HepG2 (cell line): ENCODE data around the gene ADSS2. TPM values are rescaled to one million over a fixed set of nuclear protein-coding genes. Genes with fewer than 3 reads are reported as not detected.

Experiments
- CAMTA2 ChIP-seq: sonication (generic); formaldehyde crosslinking; IDR thresholded peaks from 2 replicates; pipeline ENCODE4 v1.4.0; 2020; ENCODE audit warnings: mild to moderate bottlenecking, missing genetic modification reagents, borderline replicate concordance
- MAZ ChIP-seq, 2 experiments: sonication (generic) in 1 of 2; formaldehyde crosslinking in 1 of 2; IDR thresholded peaks; 2 replicates each; pipeline versions ENCODE4 v1.5.0 to v1.6.1; 2012 to 2020; ENCODE audit warnings: low read depth in 2 of 2, mild to moderate bottlenecking in 2 of 2, borderline replicate concordance in 1 of 2, improper control_type of control experiment in 1 of 2, low read length in 1 of 2, missing genetic modification reagents in 1 of 2, moderate library complexity in 1 of 2
- NONO ChIP-seq, 2 experiments: fragments of 450-650 bp in 1 of 2; sonication (generic) in 1 of 2; formaldehyde crosslinking in 1 of 2; IDR thresholded peaks in 1 of 2; conservative IDR thresholded peaks in 1 of 2; 2 replicates each; pipeline versions ENCODE4 v1.6.1 to v1.8.0; 2017 to 2022; ENCODE audit warnings: mild to moderate bottlenecking in 1 of 2, missing genetic modification reagents in 1 of 2, moderate library complexity in 1 of 2
- PHF5A ChIP-seq: IDR thresholded peaks from one replicate; pipeline ENCODE4 v1.6.1; 2018; ENCODE audit warnings: low read depth, missing genetic modification reagents; ENCODE audit not compliant: unreplicated experiment
- RARA ChIP-seq: IDR thresholded peaks from 2 replicates; pipeline ENCODE4 v1.6.1; 2016; ENCODE audit warnings: missing genetic modification reagents, missing compliant biosample characterization
- SAP130 ChIP-seq: IDR thresholded peaks from 2 replicates; pipeline ENCODE4 v1.6.1; 2016; ENCODE audit warnings: low read depth
- ZC3H4 ChIP-seq: sonication (generic); formaldehyde crosslinking; IDR thresholded peaks from 2 replicates; pipeline ENCODE4 v1.4.0; 2020; ENCODE audit warnings: missing genetic modification reagents, borderline replicate concordance
- ZFP82 ChIP-seq: sonication (generic); formaldehyde crosslinking; IDR thresholded peaks from 2 replicates; pipeline ENCODE4 v1.5.1; 2020; ENCODE audit warnings: mild to moderate bottlenecking, missing genetic modification reagents, borderline replicate concordance
- ZNF235 ChIP-seq: sonication (generic); formaldehyde crosslinking; IDR thresholded peaks from 2 replicates; pipeline ENCODE4 v1.8.1; 2023; ENCODE audit warnings: mild to moderate bottlenecking, missing genetic modification reagents, borderline replicate concordance
- ZNF329 ChIP-seq: sonication (generic); formaldehyde crosslinking; IDR thresholded peaks from 2 replicates; pipeline ENCODE4 v1.9.0; 2021; ENCODE audit warnings: low read depth, mild to moderate bottlenecking, missing genetic modification reagents
- ZNF383 ChIP-seq: sonication (generic); formaldehyde crosslinking; IDR thresholded peaks from 2 replicates; pipeline ENCODE4 v1.4.0; 2020; ENCODE audit warnings: missing genetic modification reagents, mild to moderate bottlenecking, borderline replicate concordance
- ZNF552 ChIP-seq: sonication (generic); formaldehyde crosslinking; IDR thresholded peaks from 2 replicates; pipeline ENCODE4 v1.9.0; 2022; ENCODE audit warnings: missing genetic modification reagents, mild to moderate bottlenecking, borderline replicate concordance
- ZNF850 ChIP-seq: sonication (generic); formaldehyde crosslinking; conservative IDR thresholded peaks from 2 replicates; pipeline ENCODE4 v1.9.0; 2021; ENCODE audit warnings: mild to moderate bottlenecking, missing genetic modification reagents
- ZNF883 ChIP-seq: sonication (generic); formaldehyde crosslinking; IDR thresholded peaks from 2 replicates; pipeline ENCODE4 v1.5.1; 2020; ENCODE audit warnings: mild to moderate bottlenecking, missing genetic modification reagents; ENCODE audit errors: not compliant biosample characterization
- polyA plus RNA-seq, 8 experiments: library from polyadenylated mRNA; depleted of rRNA in 3 of 8; stranded (reverse) in 7 of 8; unstranded in 1 of 8; fragments of >200 nt; fragmentation: Illumina TruSeq in 4 of 8; extraction: Trizol in 4 of 8; gene quantifications; 2 replicates each; pipeline versions ENCODE4 v1.2.1 to v1.2.3, GENCODE V29; 2011 to 2016; ENCODE audit warnings: low read depth in 4 of 8, missing spikeins in 1 of 8, mixed read lengths in 1 of 8; ENCODE audit not compliant: insufficient read depth in 1 of 8
- total RNA-seq, 5 experiments: library from RNA; depleted of rRNA; stranded (reverse); fragments of >200 nt; fragmentation: Illumina TruSeq; extraction: Trizol; gene quantifications; 2 replicates each; pipeline ENCODE4 v1.2.3, GENCODE V29; 2016; ENCODE audit warnings: low read depth in 1 of 5
- TF ChIP-seq, protein P1 (sequence below): sonication (generic); formaldehyde crosslinking; IDR thresholded peaks from 2 replicates; pipeline ENCODE4 v1.8.1; 2023; ENCODE audit warnings: mild to moderate bottlenecking, missing genetic modification reagents
- TF ChIP-seq, protein P2 (sequence below): sonication (generic); formaldehyde crosslinking; IDR thresholded peaks from 2 replicates; pipeline ENCODE4 v1.4.0; 2020; ENCODE audit warnings: mild to moderate bottlenecking, missing genetic modification reagents
- TF ChIP-seq, protein P3 (sequence below): sonication (generic); formaldehyde crosslinking; IDR thresholded peaks from 2 replicates; pipeline ENCODE4 v1.5.0; 2020; ENCODE audit warnings: missing genetic modification reagents
- TF ChIP-seq, protein P4 (sequence below): sonication (generic); formaldehyde crosslinking; IDR thresholded peaks from 2 replicates; pipeline ENCODE4 v1.4.0; 2020; ENCODE audit warnings: missing genetic modification reagents, borderline replicate concordance
- TF ChIP-seq, protein P5 (sequence below): sonication (generic); formaldehyde crosslinking; IDR thresholded peaks from 2 replicates; pipeline ENCODE4 v1.5.0; 2020; ENCODE audit warnings: missing genetic modification reagents, mild to moderate bottlenecking, borderline replicate concordance

Gene ADSS2
- total and polyA plus RNA-seq, 2 of the 13 experiments (the other 11 are each of a cell fraction or from before 2014, with no cell fraction given), result 15.1 to 43.4 TPM

DNA sequence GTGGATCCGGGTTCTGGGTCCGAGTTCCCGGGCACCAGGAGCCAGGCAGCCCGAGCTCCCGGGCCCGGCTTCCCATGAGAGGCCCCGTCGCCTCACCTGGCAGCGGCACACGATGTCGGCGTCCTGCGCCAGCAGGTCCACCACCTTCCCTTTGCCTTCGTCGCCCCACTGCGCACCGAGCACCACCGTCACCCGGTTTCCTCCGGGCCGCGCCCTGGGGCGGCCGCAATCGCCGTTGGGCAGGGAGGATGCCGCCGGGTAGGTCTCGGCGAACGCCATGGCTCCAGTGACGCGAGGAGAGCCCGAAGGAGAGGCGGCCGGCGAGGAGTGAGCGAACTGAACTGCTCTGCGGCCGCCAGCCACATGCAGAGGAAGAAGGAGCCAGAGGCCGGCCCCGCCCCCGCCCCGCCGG lies at the start of gene ADSS2 (continued):
- TF ChIP-seq ZNF552 (peak; percentile 59; the same call in 1 of the 2 replicates), ZNF383 (CRISPR knock-in tag) (no peak), SAP130 (peak; percentile 62; the same call in 1 of the 2 replicates), ZNF235 (CRISPR knock-in tag) (0 out of 2 replicates have a peak, but pooled peaks have one; percentile 56), CAMTA2 (CRISPR knock-in tag) (peak; percentile 81; the same call in 1 of the 2 replicates), ZC3H4 (CRISPR knock-in tag) (0 out of 2 replicates have a peak, but pooled peaks have one; percentile 35), RARA (CRISPR knock-in tag) (peak; percentile 23; the same call in 1 of the 2 replicates), ZNF883 (CRISPR knock-in tag) (peak; percentile 46), MAZ (IDR thresholded peaks at IDR 0.05; ENCODE audit: borderline replicate concordance, low read depth, low read length) (no peak), MAZ (CRISPR knock-in tag; IDR thresholded peaks at IDR 0.05; ENCODE audit: low read depth) (0 out of 2 replicates have a peak, but pooled peaks have one; percentile 53), ZNF329 (CRISPR knock-in tag) (peak; percentile 69; the same call in 1 of the 2 replicates), ZFP82 (CRISPR knock-in tag) (peak; percentile 64; the same call in 1 of the 2 replicates), PHF5A (CRISPR knock-in tag) (no peak), ZNF850 (CRISPR knock-in tag) (no peak), NONO (IDR thresholded peaks at IDR 0.05) (no peak), NONO (CRISPR knock-in tag; conservative IDR thresholded peaks at IDR 0.05) (peak; percentile 67)
- TF ChIP-seq, protein P1, sequence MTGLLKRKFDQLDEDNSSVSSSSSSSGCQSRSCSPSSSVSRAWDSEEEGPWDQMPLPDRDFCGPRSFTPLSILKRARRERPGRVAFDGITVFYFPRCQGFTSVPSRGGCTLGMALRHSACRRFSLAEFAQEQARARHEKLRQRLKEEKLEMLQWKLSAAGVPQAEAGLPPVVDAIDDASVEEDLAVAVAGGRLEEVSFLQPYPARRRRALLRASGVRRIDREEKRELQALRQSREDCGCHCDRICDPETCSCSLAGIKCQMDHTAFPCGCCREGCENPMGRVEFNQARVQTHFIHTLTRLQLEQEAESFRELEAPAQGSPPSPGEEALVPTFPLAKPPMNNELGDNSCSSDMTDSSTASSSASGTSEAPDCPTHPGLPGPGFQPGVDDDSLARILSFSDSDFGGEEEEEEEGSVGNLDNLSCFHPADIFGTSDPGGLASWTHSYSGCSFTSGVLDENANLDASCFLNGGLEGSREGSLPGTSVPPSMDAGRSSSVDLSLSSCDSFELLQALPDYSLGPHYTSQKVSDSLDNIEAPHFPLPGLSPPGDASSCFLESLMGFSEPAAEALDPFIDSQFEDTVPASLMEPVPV, result no peak
- TF ChIP-seq, protein P2, sequence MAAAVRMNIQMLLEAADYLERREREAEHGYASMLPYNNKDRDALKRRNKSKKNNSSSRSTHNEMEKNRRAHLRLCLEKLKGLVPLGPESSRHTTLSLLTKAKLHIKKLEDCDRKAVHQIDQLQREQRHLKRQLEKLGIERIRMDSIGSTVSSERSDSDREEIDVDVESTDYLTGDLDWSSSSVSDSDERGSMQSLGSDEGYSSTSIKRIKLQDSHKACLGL (CRISPR knock-in tag), result peak; percentile 88
- TF ChIP-seq, protein P3, sequence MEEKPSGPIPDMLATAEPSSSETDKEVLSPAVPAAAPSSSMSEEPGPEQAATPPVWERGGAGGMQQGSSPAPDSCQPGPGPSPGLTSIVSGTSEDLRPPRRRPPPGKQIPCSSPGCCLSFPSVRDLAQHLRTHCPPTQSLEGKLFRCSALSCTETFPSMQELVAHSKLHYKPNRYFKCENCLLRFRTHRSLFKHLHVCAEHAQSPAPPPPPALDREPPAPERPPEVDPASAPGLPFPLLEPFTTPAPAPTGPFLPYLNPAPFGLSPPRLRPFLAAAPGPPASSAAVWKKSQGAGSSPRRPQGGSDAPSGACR, result peak; percentile 49; the same call in 1 of the 2 replicates
- TF ChIP-seq, protein P4, sequence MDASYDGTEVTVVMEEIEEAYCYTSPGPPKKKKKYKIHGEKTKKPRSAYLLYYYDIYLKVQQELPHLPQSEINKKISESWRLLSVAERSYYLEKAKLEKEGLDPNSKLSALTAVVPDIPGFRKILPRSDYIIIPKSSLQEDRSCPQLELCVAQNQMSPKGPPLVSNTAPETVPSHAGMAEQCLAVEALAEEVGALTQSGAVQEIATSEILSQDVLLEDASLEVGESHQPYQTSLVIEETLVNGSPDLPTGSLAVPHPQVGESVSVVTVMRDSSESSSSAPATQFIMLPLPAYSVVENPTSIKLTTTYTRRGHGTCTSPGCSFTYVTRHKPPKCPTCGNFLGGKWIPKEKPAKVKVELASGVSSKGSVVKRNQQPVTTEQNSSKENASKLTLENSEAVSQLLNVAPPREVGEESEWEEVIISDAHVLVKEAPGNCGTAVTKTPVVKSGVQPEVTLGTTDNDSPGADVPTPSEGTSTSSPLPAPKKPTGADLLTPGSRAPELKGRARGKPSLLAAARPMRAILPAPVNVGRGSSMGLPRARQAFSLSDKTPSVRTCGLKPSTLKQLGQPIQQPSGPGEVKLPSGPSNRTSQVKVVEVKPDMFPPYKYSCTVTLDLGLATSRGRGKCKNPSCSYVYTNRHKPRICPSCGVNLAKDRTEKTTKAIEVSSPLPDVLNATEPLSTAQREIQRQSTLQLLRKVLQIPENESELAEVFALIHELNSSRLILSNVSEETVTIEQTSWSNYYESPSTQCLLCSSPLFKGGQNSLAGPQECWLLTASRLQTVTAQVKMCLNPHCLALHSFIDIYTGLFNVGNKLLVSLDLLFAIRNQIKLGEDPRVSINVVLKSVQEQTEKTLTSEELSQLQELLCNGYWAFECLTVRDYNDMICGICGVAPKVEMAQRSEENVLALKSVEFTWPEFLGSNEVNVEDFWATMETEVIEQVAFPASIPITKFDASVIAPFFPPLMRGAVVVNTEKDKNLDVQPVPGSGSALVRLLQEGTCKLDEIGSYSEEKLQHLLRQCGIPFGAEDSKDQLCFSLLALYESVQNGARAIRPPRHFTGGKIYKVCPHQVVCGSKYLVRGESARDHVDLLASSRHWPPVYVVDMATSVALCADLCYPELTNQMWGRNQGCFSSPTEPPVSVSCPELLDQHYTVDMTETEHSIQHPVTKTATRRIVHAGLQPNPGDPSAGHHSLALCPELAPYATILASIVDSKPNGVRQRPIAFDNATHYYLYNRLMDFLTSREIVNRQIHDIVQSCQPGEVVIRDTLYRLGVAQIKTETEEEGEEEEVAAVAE (CRISPR knock-in tag), result no peak; the same call in 1 of the 2 replicates
- TF ChIP-seq, protein P5, sequence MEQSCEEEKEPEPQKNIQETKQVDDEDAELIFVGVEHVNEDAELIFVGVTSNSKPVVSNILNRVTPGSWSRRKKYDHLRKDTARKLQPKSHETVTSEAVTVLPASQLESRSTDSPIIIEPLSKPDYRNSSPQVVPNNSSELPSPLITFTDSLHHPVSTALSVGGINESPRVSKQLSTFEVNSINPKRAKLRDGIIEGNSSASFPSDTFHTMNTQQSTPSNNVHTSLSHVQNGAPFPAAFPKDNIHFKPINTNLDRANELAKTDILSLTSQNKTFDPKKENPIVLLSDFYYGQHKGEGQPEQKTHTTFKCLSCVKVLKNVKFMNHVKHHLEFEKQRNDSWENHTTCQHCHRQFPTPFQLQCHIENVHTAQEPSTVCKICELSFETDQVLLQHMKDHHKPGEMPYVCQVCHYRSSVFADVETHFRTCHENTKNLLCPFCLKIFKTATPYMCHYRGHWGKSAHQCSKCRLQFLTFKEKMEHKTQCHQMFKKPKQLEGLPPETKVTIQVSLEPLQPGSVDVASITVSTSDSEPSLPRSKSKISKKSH, result 0 out of 2 replicates have a peak, but pooled peaks have one; percentile 21
